Measurements from ENCODE around the gene PSME4.

- TF ChIP-seq CTCF (IDR thresholded peaks at IDR 0.05 in 8 of 11, conservative IDR thresholded peaks at IDR 0.05 in 3 of 11) (no peak), POLR2AphosphoS5 (IDR thresholded peaks at IDR 0.05) (peak in 1 of 3 donors; percentile 7), POLR2A (IDR thresholded peaks at IDR 0.05) (no peak)
Measured at GRCh38 chr2:53859206-53860181, 111.3 kb downstream of the PSME4 start, which contains the start of gene GPR75.

All from spleen (tissue), 7 donors.